Smooth muscle cell of the brain vasculature (primary cell): ENCODE data around the gene RGS13.

Source experiments
- DNase-seq: peaks from one replicate; pipeline ENCODE4 v3.0.0-alpha.2; 2012; ENCODE audit warnings: low read depth, low spot score

Gene RGS13

GRCh38 chr1:192626366-192627179 is 9.4 kb upstream of the RGS13 start:
- DNase-seq = no peak

GRCh38 chr1:192627901-192628300 is 8.0 kb upstream of the RGS13 start:
- no peak for DNase-seq

- no peak for DNase-seq
Measured at GRCh38 chr1:192628396-192629057, 7.4 kb upstream of the RGS13 start.

GRCh38 chr1:192629612-192630011 is 6.3 kb upstream of the RGS13 start:
- DNase-seq = no peak

GRCh38 chr1:192630521-192631287 is 5.2 kb upstream of the RGS13 start:
- DNase-seq = no peak

- DNase-seq = no peak
Measured at GRCh38 chr1:192631749-192632148, 4.2 kb upstream of the RGS13 start.

GRCh38 chr1:192632188-192632587 is 3.8 kb upstream of the RGS13 start:
- no peak for DNase-seq

- no peak for DNase-seq
Measured at GRCh38 chr1:192632641-192633532, 3.1 kb upstream of the RGS13 start.

GRCh38 chr1:192633533-192634253 is 2.3 kb upstream of the RGS13 start:
- no peak for DNase-seq

GRCh38 chr1:192635041-192635440 is 906 bp upstream of the RGS13 start:
- DNase-seq = no peak

- DNase-seq = no peak
Measured at GRCh38 chr1:192639607-192640368, 3.8 kb downstream of the RGS13 start.

GRCh38 chr1:192652159-192652558 is 16.2 kb downstream of the RGS13 start:
- DNase-seq = no peak

GRCh38 chr1:192654120-192654519 is 18.2 kb downstream of the RGS13 start:
- DNase-seq = no peak

- DNase-seq = no peak
Measured at GRCh38 chr1:192654591-192655251, 18.8 kb downstream of the RGS13 start.

- no peak for DNase-seq
Measured at GRCh38 chr1:192657760-192658159, 21.8 kb downstream of the RGS13 start.

- no peak for DNase-seq
Measured at GRCh38 chr1:192658255-192658654, 22.3 kb downstream of the RGS13 start.

GRCh38 chr1:192660613-192661012 is 24.7 kb downstream of the RGS13 start:
- no peak for DNase-seq

- DNase-seq = no peak
Measured at GRCh38 chr1:192668409-192668983, 32.5 kb downstream of the RGS13 start.

GRCh38 chr1:192669174-192669573 is 33.2 kb downstream of the RGS13 start:
- DNase-seq = no peak
